Neuronal stem cell (in vitro differentiated cells): ENCODE results near the gene ASB9.

Source experiments
- DNase-seq: peaks from one replicate; pipeline ENCODE4 v3.0.0-alpha.2; 2013; ENCODE audit warnings: low spot score
- H2AFZ ChIP-seq: one replicate; pipeline ENCODE4 v1.6.1; 2013; ENCODE audit warnings: mild to moderate bottlenecking, low read length, inconsistent platforms
- H2AK5ac ChIP-seq: 2 replicates; pipeline ENCODE4 v1.6.1; 2013; ENCODE audit warnings: low read depth, mild to moderate bottlenecking, inconsistent platforms, low read length, moderate library complexity, mixed read lengths
- H2BK120ac ChIP-seq: 2 replicates; pipeline ENCODE4 v1.6.1; 2013; ENCODE audit warnings: low read depth, mild to moderate bottlenecking, inconsistent platforms, low read length, moderate library complexity, mixed read lengths
- H2BK12ac ChIP-seq: one replicate; pipeline ENCODE4 v1.6.1; 2013; ENCODE audit warnings: low read length, inconsistent platforms
- H2BK15ac ChIP-seq: 2 replicates; pipeline ENCODE4 v1.6.1; 2013; ENCODE audit warnings: mild to moderate bottlenecking, low read length, inconsistent platforms, mixed read lengths
- H2BK5ac ChIP-seq: one replicate; pipeline ENCODE4 v1.6.1; 2013; ENCODE audit warnings: inconsistent platforms, mild to moderate bottlenecking, low read length, moderate library complexity
- H3K14ac ChIP-seq: one replicate; pipeline ENCODE4 v1.6.1; 2013; ENCODE audit warnings: low read length, inconsistent platforms
- H3K18ac ChIP-seq: 2 replicates; pipeline ENCODE4 v1.6.1; 2013; ENCODE audit warnings: low read length, inconsistent platforms
- H3K23ac ChIP-seq: 2 replicates; pipeline ENCODE4 v1.6.1; 2013; ENCODE audit warnings: low read depth, mild to moderate bottlenecking, mixed read lengths, low read length, inconsistent platforms; ENCODE audit not compliant: poor library complexity
- H3K27ac ChIP-seq: replicated peaks from 3 replicates; pipeline ENCODE4 v1.5.1; 2013; ENCODE audit warnings: low read length, inconsistent platforms
- H3K27me3 ChIP-seq, 3 experiments: 2 replicates each; pipeline ENCODE4 v1.6.1; 2013; ENCODE audit warnings: low read length in 3 of 3, mild to moderate bottlenecking in 2 of 3, inconsistent platforms in 1 of 3, low read depth in 1 of 3, mixed read lengths in 1 of 3, moderate library complexity in 1 of 3; ENCODE audit not compliant: control insufficient read depth in 3 of 3, insufficient read depth in 3 of 3
- H3K36me3 ChIP-seq, 2 donors: replicated peaks in 1 of 2; 2 replicates each; pipeline ENCODE4 v1.6.1; 2013; ENCODE audit warnings: low read length in 2 of 2; ENCODE audit not compliant: control insufficient read depth in 2 of 2, insufficient read depth in 2 of 2
- H3K4ac ChIP-seq: 2 replicates; pipeline ENCODE4 v1.6.1; 2013; ENCODE audit warnings: inconsistent platforms, mild to moderate bottlenecking, low read length, moderate library complexity
- H3K4me1 ChIP-seq, 2 donors: 1 replicate in 1 of 2; 2 replicates in 1 of 2; pipeline ENCODE4 v1.6.1; 2013; ENCODE audit warnings: low read length in 2 of 2, low read depth in 1 of 2; ENCODE audit not compliant: control insufficient read depth in 2 of 2, insufficient read depth in 1 of 2
- H3K4me2 ChIP-seq: one replicate; pipeline ENCODE4 v1.6.1; 2013; ENCODE audit warnings: mild to moderate bottlenecking, low read length, inconsistent platforms; ENCODE audit not compliant: insufficient read depth, poor library complexity, severe bottlenecking
- H3K4me3 ChIP-seq, 2 donors: 2 replicates each; pipeline ENCODE4 v1.5.1; 2013; ENCODE audit warnings: low read length in 2 of 2, mild to moderate bottlenecking in 2 of 2, inconsistent platforms in 1 of 2, moderate library complexity in 1 of 2
- H3K79me1 ChIP-seq: one replicate; pipeline ENCODE4 v1.6.1; 2013; ENCODE audit warnings: low read depth, mild to moderate bottlenecking, inconsistent platforms, low read length, moderate library complexity
- H3K9ac ChIP-seq: one replicate; pipeline ENCODE4 v1.6.1; 2013; ENCODE audit warnings: mild to moderate bottlenecking, low read depth, low read length, inconsistent platforms; ENCODE audit not compliant: poor library complexity
- H3K9me3 ChIP-seq, 2 donors: replicated peaks in 1 of 2; 2 replicates each; pipeline versions ENCODE3 to v1.6.1; 2013; ENCODE audit warnings: low read length in 2 of 2, mild to moderate bottlenecking in 2 of 2, inconsistent platforms in 1 of 2, low read depth in 1 of 2, mixed read lengths in 1 of 2, moderate library complexity in 1 of 2; ENCODE audit not compliant: control insufficient read depth in 2 of 2, insufficient read depth in 1 of 2
- H4K8ac ChIP-seq: one replicate; pipeline ENCODE4 v1.6.1; 2013; ENCODE audit warnings: low read depth, mild to moderate bottlenecking, inconsistent platforms, low read length, moderate library complexity
- H4K91ac ChIP-seq: one replicate; pipeline ENCODE4 v1.6.1; 2013; ENCODE audit warnings: low read length, low read depth, mild to moderate bottlenecking, inconsistent platforms; ENCODE audit not compliant: poor library complexity
- WGBS, 2 donors: extraction: QIAGEN DNeasy Blood & Tissue Kit; methylation state at CpG; one replicate each; pipeline ENCODE4 v1.1.7; 2013; ENCODE audit warnings: missing lambda C conversion rate in 2 of 2, mixed read lengths in 1 of 2; ENCODE audit not compliant: insufficient read length in 2 of 2, insufficient replicate concordance in 1 of 2; ENCODE audit errors: extremely low coverage in 2 of 2; 5-methylcytosine and 5-hydroxymethylcytosine counted together

ASB9 gene

GRCh38 chrX:15214588-15214987 is 55.3 kb downstream of the ASB9 start:
- Histone ChIP-seq H3K9me3 (no peaks in the 10 kb centered on the region), H2AFZ (no peak overlapping the region), H2BK120ac (no peak overlapping the region), H3K27me3 (no peaks in the 10 kb centered on the region), H3K4me2 (no peak overlapping the region), H3K79me1 (no peaks in the 10 kb centered on the region), H3K27ac (no peak overlapping the region), H3K4ac (no peak overlapping the region), H3K4me1 (no peaks in the 10 kb centered on the region), H3K14ac (no peak overlapping the region), H4K91ac (no peak overlapping the region), H2BK15ac (no peak overlapping the region), H3K36me3 (no peaks in the 10 kb centered on the region), H3K18ac (no peak overlapping the region), H3K23ac (no peak overlapping the region), H2BK12ac (no peak overlapping the region), H2BK5ac (no peak overlapping the region), H4K8ac (no peak overlapping the region), H3K4me3 (no peak overlapping the region), H3K9ac (no peak overlapping the region), H2AK5ac (no peak overlapping the region)
- DNase-seq = no peak
- no CpG with 5 or more reads among the region's 1 CpG for WGBS, 2 donors

GRCh38 chrX:15209096-15209495 is 60.8 kb downstream of the ASB9 start:
- H3K9me3 ChIP-seq = no peaks in the 10 kb centered on the region
- no CpG with 5 or more reads among the region's 3 CpGs for WGBS, 2 donors
- no peak overlapping the region for H4K91ac ChIP-seq
- H3K4me1 ChIP-seq = no peaks in the 10 kb centered on the region
- no peak overlapping the region for H3K23ac ChIP-seq
- H2BK5ac ChIP-seq = no peak overlapping the region
- no peak overlapping the region for H3K4ac ChIP-seq
- H3K9ac ChIP-seq = no peak overlapping the region
- H3K4me3 ChIP-seq = no peak overlapping the region
- no peak overlapping the region for H2AK5ac ChIP-seq
- no peak overlapping the region for H3K14ac ChIP-seq
- H3K18ac ChIP-seq = no peak overlapping the region
- H2BK12ac ChIP-seq = no peak overlapping the region
- H2BK120ac ChIP-seq = no peak overlapping the region
- peaks cover 0 to 2% (median 0%) of the 10 kb centered on the region in 3 experiments for H3K27me3 ChIP-seq
- no peak overlapping the region for H3K4me2 ChIP-seq
- H3K36me3 ChIP-seq = no peaks in the 10 kb centered on the region
- no peaks in the 10 kb centered on the region for H3K79me1 ChIP-seq
- DNase-seq = no peak
- no peak overlapping the region for H2BK15ac ChIP-seq
- no peak overlapping the region for H4K8ac ChIP-seq
- no peak overlapping the region for H2AFZ ChIP-seq
- H3K27ac ChIP-seq = no peak overlapping the region

GRCh38 chrX:15207994-15208393 is 61.9 kb downstream of the ASB9 start:
- no peak overlapping the region for H3K4ac ChIP-seq
- H3K4me1 ChIP-seq = no peaks in the 10 kb centered on the region
- H3K4me3 ChIP-seq = no peak overlapping the region
- no peak overlapping the region for H3K23ac ChIP-seq
- no peak overlapping the region for H4K91ac ChIP-seq
- DNase-seq = no peak
- no peak overlapping the region for H2BK12ac ChIP-seq
- no peaks in the 10 kb centered on the region for H3K79me1 ChIP-seq
- no peak overlapping the region for H4K8ac ChIP-seq
- no peaks in the 10 kb centered on the region for H3K36me3 ChIP-seq
- no peak overlapping the region for H2AK5ac ChIP-seq
- no peak overlapping the region for H3K4me2 ChIP-seq
- no CpG with 5 or more reads among the region's 3 CpGs for WGBS, 2 donors
- H2AFZ ChIP-seq = no peak overlapping the region
- peaks cover 0 to 2% (median 0%) of the 10 kb centered on the region in 3 experiments for H3K27me3 ChIP-seq
- no peak overlapping the region for H2BK120ac ChIP-seq
- H3K27ac ChIP-seq = no peak overlapping the region
- no peak overlapping the region for H3K14ac ChIP-seq
- H3K9ac ChIP-seq = no peak overlapping the region
- H3K18ac ChIP-seq = no peak overlapping the region
- no peaks in the 10 kb centered on the region for H3K9me3 ChIP-seq
- no peak overlapping the region for H2BK15ac ChIP-seq
- H2BK5ac ChIP-seq = no peak overlapping the region

GRCh38 chrX:15207384-15207783 is 62.5 kb downstream of the ASB9 start:
- Histone ChIP-seq H3K4ac (no peak overlapping the region), H3K79me1 (no peaks in the 10 kb centered on the region), H2BK15ac (no peak overlapping the region), H4K91ac (no peak overlapping the region), H3K36me3 (no peaks in the 10 kb centered on the region), H2AFZ (no peak overlapping the region), H3K4me3 (no peak overlapping the region), H3K4me2 (no peak overlapping the region), H3K9me3 (no peaks in the 10 kb centered on the region), H2BK120ac (no peak overlapping the region), H3K27ac (no peak overlapping the region), H4K8ac (no peak overlapping the region), H2AK5ac (no peak overlapping the region), H2BK5ac (no peak overlapping the region), H2BK12ac (no peak overlapping the region), H3K4me1 (no peaks in the 10 kb centered on the region), H3K9ac (no peak overlapping the region), H3K14ac (no peak overlapping the region), H3K18ac (no peak overlapping the region), H3K23ac (no peak overlapping the region), H3K27me3 (peaks cover 0 to 2% (median 0%) of the 10 kb centered on the region in 3 experiments)
- no peak for DNase-seq
- WGBS, 2 donors = no CpG with 5 or more reads among the region's 1 CpG
